MCF 10A (cell line): ENCODE data around the gene HS2ST1. TPM values are rescaled to one million over a fixed set of nuclear protein-coding genes. Genes with fewer than 3 reads are reported as not detected.
A peak's percentile ranks its signal among the peaks of the same experiment; 100 is the strongest.

Experiments
- BruUV-seq: library from RNA; stranded (reverse); fragments of 400-500 nt; replicated peaks from 2 replicates; lab custom pipeline; 2021; lab: Mats Ljungman, UMichigan
- CTCF ChIA-PET: fragments of 300-600 bp; sonication (Branson Sonifier 250); formaldehyde crosslinking; extraction: SDS; loops from one replicate; lab custom pipeline; 2021; ENCODE audit warnings: antibody characterized with exemption, inconsistent platforms; lab: Yijun Ruan, JAX
- POLR2A ChIA-PET: fragments of 300-600, 350-650 bp; sonication (Branson Sonifier 250); formaldehyde crosslinking; extraction: SDS; loops from one replicate; lab custom pipeline; 2020; ENCODE audit warnings: antibody characterized with exemption, inconsistent platforms; lab: Yijun Ruan, JAX
- DNase-seq: peaks from one replicate; pipeline ENCODE4 v3.0.0-alpha.2; 2018; ENCODE audit not compliant: unreplicated experiment
- H3K27ac Mint-ChIP-seq: one replicate; pipeline ENCODE4 v1.8.0; 2022; ENCODE audit warnings: mild to moderate bottlenecking, low read depth, mixed read lengths; ENCODE audit not compliant: unreplicated experiment
- H3K27me3 Mint-ChIP-seq: one replicate; pipeline ENCODE4 v1.8.0; 2022; ENCODE audit warnings: mixed read lengths; ENCODE audit not compliant: insufficient read depth, unreplicated experiment
- H3K36me3 Mint-ChIP-seq: one replicate; pipeline ENCODE4 v1.8.0; 2022; ENCODE audit warnings: mild to moderate bottlenecking, moderate library complexity, mixed read lengths; ENCODE audit not compliant: insufficient read depth, unreplicated experiment
- H3K4me1 Mint-ChIP-seq: one replicate; pipeline ENCODE4 v1.8.0; 2022; ENCODE audit warnings: mixed read lengths; ENCODE audit not compliant: insufficient read depth, unreplicated experiment
- H3K4me3 Mint-ChIP-seq: one replicate; pipeline ENCODE4 v1.8.0; 2022; ENCODE audit warnings: mild to moderate bottlenecking, moderate library complexity, mixed read lengths; ENCODE audit not compliant: unreplicated experiment
- H3K9me3 Mint-ChIP-seq: one replicate; pipeline ENCODE4 v1.8.0; 2022; ENCODE audit warnings: mixed read lengths; ENCODE audit not compliant: unreplicated experiment
- intact Hi-C: fragments of 100-400 bp; cut with micrococcal nuclease; formaldehyde crosslinking; loops from 2 replicates; pipeline ENCODE4 v1.14.1; 2022
- total RNA-seq: library from RNA; stranded (reverse); gene quantifications from 2 replicates; pipeline ENCODE4 v1.2.3, GENCODE V29; 2022
- TF ChIP-seq, protein P1 (sequence below): fragments of 200-600 bp; IDR thresholded peaks from one replicate; pipeline ENCODE4 v1.8.0; 2022; ENCODE audit warnings: antibody characterized with exemption, mild to moderate bottlenecking; ENCODE audit not compliant: unreplicated experiment

HS2ST1 gene
- total RNA-seq, 1 experiment from 2014 or later: 20.4 TPM

- H3K4me3 Mint-ChIP-seq: peak overlapping the region; percentile 7
- BruUV-seq: no TSS peak
- no peak for DNase-seq
- no peaks in the 10 kb centered on the region for H3K27me3 Mint-ChIP-seq
- ChIA-PET CTCF (interaction anchor here (1.3 kb wide), 1 partner anchor 49 kb away, joined by 3 read pairs; no protein-coding TSS in a partner anchor), POLR2A (interaction anchor here (2.6 to 5.0 kb wide), 4 partner anchors 11 to 168 kb away, joined by 12 to 33 read pairs (median 26); no protein-coding TSS in a partner anchor)
- TF ChIP-seq, protein P1, sequence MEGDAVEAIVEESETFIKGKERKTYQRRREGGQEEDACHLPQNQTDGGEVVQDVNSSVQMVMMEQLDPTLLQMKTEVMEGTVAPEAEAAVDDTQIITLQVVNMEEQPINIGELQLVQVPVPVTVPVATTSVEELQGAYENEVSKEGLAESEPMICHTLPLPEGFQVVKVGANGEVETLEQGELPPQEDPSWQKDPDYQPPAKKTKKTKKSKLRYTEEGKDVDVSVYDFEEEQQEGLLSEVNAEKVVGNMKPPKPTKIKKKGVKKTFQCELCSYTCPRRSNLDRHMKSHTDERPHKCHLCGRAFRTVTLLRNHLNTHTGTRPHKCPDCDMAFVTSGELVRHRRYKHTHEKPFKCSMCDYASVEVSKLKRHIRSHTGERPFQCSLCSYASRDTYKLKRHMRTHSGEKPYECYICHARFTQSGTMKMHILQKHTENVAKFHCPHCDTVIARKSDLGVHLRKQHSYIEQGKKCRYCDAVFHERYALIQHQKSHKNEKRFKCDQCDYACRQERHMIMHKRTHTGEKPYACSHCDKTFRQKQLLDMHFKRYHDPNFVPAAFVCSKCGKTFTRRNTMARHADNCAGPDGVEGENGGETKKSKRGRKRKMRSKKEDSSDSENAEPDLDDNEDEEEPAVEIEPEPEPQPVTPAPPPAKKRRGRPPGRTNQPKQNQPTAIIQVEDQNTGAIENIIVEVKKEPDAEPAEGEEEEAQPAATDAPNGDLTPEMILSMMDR: no peak
- no peak overlapping the region for H3K27ac Mint-ChIP-seq
- no peaks in the 10 kb centered on the region for H3K9me3 Mint-ChIP-seq
- H3K36me3 Mint-ChIP-seq: peaks cover 2% of the 10 kb centered on the region
- intact Hi-C loops: loop anchor here (5.0 kb wide), 1 partner anchor 49 kb away; no protein-coding TSS in a partner anchor
- H3K4me1 Mint-ChIP-seq: peaks cover 10% of the 10 kb centered on the region
These were observed 2.3 kb downstream of the HS2ST1 start for GRCh38 chr1:86916752-86917151.

- ChIA-PET POLR2A (interaction anchor here (1.1 kb wide), 1 partner anchor 8 kb away, joined by 4 read pairs; the partner anchor contains the start of genes HS2ST1 and SELENOF), CTCF (interaction anchor here (0.6 to 0.9 kb wide), 2 partner anchors 10 to 104 kb away, joined by 3 to 4 read pairs; no protein-coding TSS in a partner anchor)
- TF ChIP-seq, protein P1: no peak
- no peak for DNase-seq
- no TSS peak for BruUV-seq
- Mint-ChIP-seq H3K27ac (no peak overlapping the region), H3K9me3 (peaks cover 12% of the 10 kb centered on the region), H3K4me3 (no peak overlapping the region), H3K4me1 (peaks cover 13% of the 10 kb centered on the region), H3K27me3 (no peaks in the 10 kb centered on the region), H3K36me3 (no peaks in the 10 kb centered on the region)
- intact Hi-C loops: no loop called here
These were observed 8.0 kb downstream of the HS2ST1 start for GRCh38 chr1:86922445-86922844.

GRCh38 chr1:86924324-86924960 is 10.0 kb downstream of the HS2ST1 start:
- H3K36me3 Mint-ChIP-seq: no peaks in the 10 kb centered on the region
- H3K9me3 Mint-ChIP-seq: peaks cover 12% of the 10 kb centered on the region
- TF ChIP-seq, protein P1: no peak
- peaks cover 16% of the 10 kb centered on the region for H3K4me1 Mint-ChIP-seq
- no peaks in the 10 kb centered on the region for H3K27me3 Mint-ChIP-seq
- BruUV-seq: no TSS peak
- ChIA-PET POLR2A (interaction anchor here (0.7 to 1.3 kb wide), 2 partner anchors 9 to 11 kb away, joined by 3 to 4 read pairs; partner anchors contain the start of gene SELENOF), CTCF (interaction anchor here (0.6 to 1.3 kb wide), 3 partner anchors 10 to 81 kb away, joined by 3 to 4 read pairs (median 4); no protein-coding TSS in a partner anchor)
- no peak overlapping the region for H3K4me3 Mint-ChIP-seq
- no peak overlapping the region for H3K27ac Mint-ChIP-seq
- DNase-seq: no peak
- intact Hi-C loops: no loop called here

- H3K4me1 Mint-ChIP-seq: peaks cover 16% of the 10 kb centered on the region
- no peaks in the 10 kb centered on the region for H3K36me3 Mint-ChIP-seq
- intact Hi-C loops: no loop called here
- H3K27me3 Mint-ChIP-seq: no peaks in the 10 kb centered on the region
- H3K27ac Mint-ChIP-seq: no peak overlapping the region
- no peak for DNase-seq
- ChIA-PET POLR2A (no interaction called here), CTCF (no interaction called here)
- H3K9me3 Mint-ChIP-seq: peaks cover 12% of the 10 kb centered on the region
- no TSS peak for BruUV-seq
- H3K4me3 Mint-ChIP-seq: no peak overlapping the region
- TF ChIP-seq, protein P1: no peak
These were observed 11.3 kb downstream of the HS2ST1 start for GRCh38 chr1:86925742-86926141.
